HG03064 (cell line): ENCODE measurements around the gene DPM3.

ENCODE experiments used
- ATAC-seq: cut with Tn5 transposase; IDR thresholded peaks from one replicate; pipeline ENCODE4 v1.9.1; 2021; ENCODE audit warnings: low read depth; ENCODE audit not compliant: unreplicated experiment

DPM3 gene

GRCh38 chr1:155104605-155105534 is 35.5 kb downstream of the DPM3 start:
- ATAC-seq: no peak

GRCh38 chr1:155103325-155103724 is 37.0 kb downstream of the DPM3 start:
- ATAC-seq: no peak

GRCh38 chr1:155099331-155099730 is 41.0 kb downstream of the DPM3 start:
- no peak for ATAC-seq

GRCh38 chr1:155094622-155094948 is 45.7 kb downstream of the DPM3 start:
- ATAC-seq: no peak

- no peak for ATAC-seq
Measured at GRCh38 chr1:155093911-155094621, 46.3 kb downstream of the DPM3 start.

- no peak for ATAC-seq
Measured at GRCh38 chr1:155092641-155093040, 47.7 kb downstream of the DPM3 start.

- ATAC-seq: no peak
Measured at GRCh38 chr1:155092131-155092530, 48.2 kb downstream of the DPM3 start.

- no peak for ATAC-seq
Measured at GRCh38 chr1:155091071-155092051, 49.0 kb downstream of the DPM3 start.
